ENCODE measurements around the gene MAP3K5.

DNA sequence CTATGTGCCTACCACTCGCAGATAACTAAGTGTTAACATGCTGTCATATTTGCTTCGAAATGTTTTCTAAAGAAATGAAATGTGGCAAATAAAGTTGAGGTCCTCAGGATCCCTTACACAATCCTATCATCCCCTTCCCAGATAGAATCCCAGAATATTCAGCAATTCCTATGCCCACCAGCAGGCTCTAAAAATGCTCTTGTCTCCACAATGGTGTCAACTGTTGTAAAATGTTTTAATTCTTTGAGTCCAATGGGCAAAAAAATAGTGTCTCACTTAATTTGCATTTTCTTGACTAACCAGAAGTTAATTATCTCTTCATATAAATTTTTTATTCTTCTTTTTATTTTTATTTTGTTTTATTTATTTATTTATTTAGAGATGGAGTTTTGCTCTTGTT lies 138.2 kb downstream of the MAP3K5 start:
- no peak for TF ChIP-seq CTCF (IDR thresholded peaks at IDR 0.05)
- no peak for TF ChIP-seq EZH2 (IDR thresholded peaks at IDR 0.05)
